Sigmoid colon (tissue), 4 donors: Measurements from ENCODE around the gene RNF207.

Source experiments
- CTCF ChIP-seq, 4 experiments: fragments of 450-650 bp in 3 of 4; fragments of 200-600 bp in 1 of 4; IDR thresholded peaks; one replicate each; pipeline ENCODE4 v1.5.1; 2016 to 2019; ENCODE audit warnings: antibody characterized with exemption in 4 of 4, mild to moderate bottlenecking in 3 of 4, moderate library complexity in 2 of 4
- POLR2A ChIP-seq, 2 donors: fragments of 450-650 bp; IDR thresholded peaks; one replicate each; pipeline ENCODE4 v1.6.1; 2016; ENCODE audit warnings: antibody characterized with exemption in 2 of 2, mild to moderate bottlenecking in 2 of 2, moderate library complexity in 2 of 2
- POLR2AphosphoS5 ChIP-seq, 4 donors: sonication (generic); formaldehyde crosslinking; IDR thresholded peaks; one replicate each; pipeline ENCODE4 v1.6.1; 2017; ENCODE audit warnings: antibody characterized with exemption in 4 of 4

GRCh38 chr1:6176779-6177178, 29.1 kb upstream of the RNF207 start:
- TF ChIP-seq POLR2A (IDR thresholded peaks at IDR 0.05) (no peak), CTCF (IDR thresholded peaks at IDR 0.05) (no peak), POLR2AphosphoS5 (IDR thresholded peaks at IDR 0.05) (no peak)
